Peyer's patch (tissue), 4 donors: ENCODE data around the gene PCDHA7. TPM values are rescaled to one million over a fixed set of nuclear protein-coding genes. Genes with fewer than 3 reads are reported as not detected.
A peak's percentile ranks its signal among the peaks of the same experiment; 100 is the strongest.

Source experiments
- DNase-seq, 3 donors: peaks; one replicate each; pipeline ENCODE4 v3.0.0-alpha.2; 2017 to 2019
- H3K27ac ChIP-seq, 4 donors: fragments of 200-600 bp; sonication (generic); one replicate each; pipeline ENCODE4 v1.5.1; 2016 to 2019
- H3K27me3 ChIP-seq, 2 donors: fragments of 200-600 bp; sonication (generic); one replicate each; pipeline ENCODE4 v1.5.1; 2019
- H3K36me3 ChIP-seq, 3 donors: fragments of 200-600 bp; sonication (generic); one replicate each; pipeline ENCODE4 v1.5.1; 2016 to 2019
- H3K4me1 ChIP-seq, 4 donors: fragments of 200-600 bp; sonication (generic); one replicate each; pipeline ENCODE4 v1.5.1; 2016 to 2019
- H3K4me3 ChIP-seq, 4 donors: fragments of 200-600 bp; sonication (generic); 1 replicate in 3 of 4; 2 replicates in 1 of 4; pipeline ENCODE4 v1.5.1; 2016 to 2019; ENCODE audit warnings: mild to moderate bottlenecking in 1 of 4
- H3K9me3 ChIP-seq, 4 donors: fragments of 200-600 bp; sonication (generic); one replicate each; pipeline ENCODE4 v1.5.1; 2016 to 2019; ENCODE audit warnings: mild to moderate bottlenecking in 1 of 4
- CTCF ChIP-seq, 6 experiments: fragments of 450-650 bp in 4 of 6; fragments of 200-600 bp in 2 of 6; sonication (generic) in 1 of 6; IDR thresholded peaks; one replicate each; pipeline ENCODE4 v1.5.1; 2017 to 2019; ENCODE audit warnings: antibody characterized with exemption in 6 of 6, mild to moderate bottlenecking in 3 of 6, moderate library complexity in 1 of 6
- POLR2A ChIP-seq, 2 donors: fragments of 450-650 bp; IDR thresholded peaks; one replicate each; pipeline ENCODE4 v1.5.1; 2017; ENCODE audit warnings: antibody characterized with exemption in 2 of 2, mild to moderate bottlenecking in 2 of 2, moderate library complexity in 2 of 2
- total RNA-seq, 4 donors: library from RNA; depleted of rRNA; stranded (reverse); fragments of >200 nt; gene quantifications; one replicate each; pipeline ENCODE4 v1.1.0, GENCODE V29; 2016

Gene PCDHA7
- total RNA-seq, 4 donors from 2014 or later, result 0.27 to 1.7 (median 1.2) TPM; not detected in 1

- no peak for DNase-seq
- Histone ChIP-seq H3K27me3 (no peaks in the 10 kb centered on the region), H3K9me3 (peaks cover 0 to 26% (median 3%) of the 10 kb centered on the region in 4 donors), H3K36me3 (no peaks in the 10 kb centered on the region), H3K27ac (peak within 1 kb of the TSS in 1 of 4 donors; percentile 8), H3K4me1 (no peaks in the 10 kb centered on the region), H3K4me3 (peak within 1 kb of the TSS in 2 of 4 donors; percentile 9 to 15)
- peak in 1 of 6 experiments; percentile 14 for TF ChIP-seq CTCF (IDR thresholded peaks at IDR 0.05)
- no peak for TF ChIP-seq POLR2A (IDR thresholded peaks at IDR 0.05)
These were observed 22.0 kb downstream of the PCDHA7 start, which contains the start of gene PCDHA10 for GRCh38 chr5:140855772-140856674. PCDHA10 (plus strand) TSS chr5:140855897; CDS start chr5:140856049, 152 bp downstream.

GRCh38 chr5:140857177-140857986 is 23.3 kb downstream of the PCDHA7 start:
- peaks cover 0 to 32% (median 3%) of the 10 kb centered on the region in 4 donors for H3K9me3 ChIP-seq
- TF ChIP-seq CTCF (IDR thresholded peaks at IDR 0.05) (no peak), POLR2A (IDR thresholded peaks at IDR 0.05) (no peak)
- H3K36me3 ChIP-seq, result no peaks in the 10 kb centered on the region
- DNase-seq, result no peak
- no peaks in the 10 kb centered on the region for H3K27me3 ChIP-seq
- no peak overlapping the region for H3K4me3 ChIP-seq
- H3K27ac ChIP-seq, result no peak overlapping the region
- no peaks in the 10 kb centered on the region for H3K4me1 ChIP-seq

GRCh38 chr5:140857987-140858240 is 23.8 kb downstream of the PCDHA7 start:
- no peak for DNase-seq
- Histone ChIP-seq H3K4me1 (no peaks in the 10 kb centered on the region), H3K36me3 (no peaks in the 10 kb centered on the region), H3K9me3 (peaks cover 0 to 34% (median 3%) of the 10 kb centered on the region in 4 donors), H3K27me3 (no peaks in the 10 kb centered on the region), H3K27ac (no peak overlapping the region), H3K4me3 (no peak overlapping the region)
- no peak for TF ChIP-seq POLR2A (IDR thresholded peaks at IDR 0.05)
- no peak for TF ChIP-seq CTCF (IDR thresholded peaks at IDR 0.05)

- H3K36me3 ChIP-seq, result no peaks in the 10 kb centered on the region
- H3K4me3 ChIP-seq, result no peak overlapping the region
- no peaks in the 10 kb centered on the region for H3K4me1 ChIP-seq
- TF ChIP-seq CTCF (IDR thresholded peaks at IDR 0.05) (no peak), POLR2A (IDR thresholded peaks at IDR 0.05) (no peak)
- H3K27ac ChIP-seq, result no peak overlapping the region
- DNase-seq, result no peak
- H3K9me3 ChIP-seq, result peaks cover 0 to 20% (median under 1%) of the 10 kb centered on the region in 4 donors
- no peaks in the 10 kb centered on the region for H3K27me3 ChIP-seq
These were observed 28.6 kb downstream of the PCDHA7 start for GRCh38 chr5:140862441-140863295.
